Right lobe of liver (tissue), 6 donors: ENCODE data around the gene STX7. TPM values are rescaled to one million over a fixed set of nuclear protein-coding genes. Genes with fewer than 3 reads are reported as not detected.

Experiments
- ATAC-seq, 4 donors: fragments of 200-7000 bp; cut with Tn5 transposase; one replicate each; pipeline ENCODE4 v1.9.1; 2020; ENCODE audit warnings: mild to moderate bottlenecking in 4 of 4, moderate library complexity in 4 of 4
- DNase-seq, 3 donors: peaks; one replicate each; pipeline ENCODE4 v3.0.0-alpha.2; 2020
- H3K27ac ChIP-seq, 3 donors: fragments of 200-600 bp; one replicate each; pipeline ENCODE4 v1.8.0; 2022
- H3K27me3 ChIP-seq, 2 donors: fragments of 200-600 bp; one replicate each; pipeline ENCODE4 v1.8.0; 2022
- H3K36me3 ChIP-seq, 4 donors: fragments of 200-600 bp; sonication (generic) in 1 of 4; one replicate each; pipeline versions ENCODE4 v1.5.1 to v1.8.0; 2017 to 2022; ENCODE audit warnings: control low read depth in 1 of 4
- H3K4me1 ChIP-seq, 4 donors: fragments of 200-600 bp; sonication (generic) in 1 of 4; one replicate each; pipeline versions ENCODE4 v1.5.1 to v1.8.0; 2017 to 2022; ENCODE audit warnings: control low read depth in 1 of 4
- H3K4me3 ChIP-seq, 3 donors: fragments of 200-600 bp; one replicate each; pipeline ENCODE4 v1.8.0; 2022
- H3K9me3 ChIP-seq, 4 donors: fragments of 200-600 bp; sonication (generic) in 1 of 4; one replicate each; pipeline versions ENCODE4 v1.5.1 to v1.8.0; 2017 to 2022; ENCODE audit warnings: control low read depth in 1 of 4
- POLR2A ChIP-seq: fragments of 450-650 bp; IDR thresholded peaks from one replicate; pipeline ENCODE4 v1.6.1; 2017; ENCODE audit warnings: antibody characterized with exemption, mild to moderate bottlenecking
- WGBS: methylation state at CpG from one replicate; pipeline ENCODE4 v1.1.6; 2018; ENCODE audit warnings: low coverage, low lambda C conversion rate; ENCODE audit not compliant: insufficient coverage; ENCODE audit errors: missing lambda C conversion rate; 5-methylcytosine and 5-hydroxymethylcytosine counted together
- intact Hi-C, 2 donors: fragments of 100-400 bp; cut with DNase I; formaldehyde crosslinking; loops; one replicate each; pipeline versions ENCODE4 v1.11.2 to v1.14.1; 2022
- total RNA-seq, 6 experiments: library from RNA; depleted of rRNA in 2 of 6; stranded (reverse); fragments of >200 nt in 2 of 6; fragmentation: NEBNext Ultra II Directional in 3 of 6; extraction: Animal tissue kit (Norgen Biotek cat#: 25700) in 3 of 6; gene quantifications; one replicate each; pipeline versions ENCODE4 v1.1.0 to v1.2.4, GENCODE V29; 2016 to 2023
- TF ChIP-seq, protein P1 (sequence below), 4 donors: fragments of 200-600 bp in 3 of 4; fragments of 450-650 bp in 1 of 4; IDR thresholded peaks; one replicate each; pipeline versions ENCODE4 v1.5.1 to v1.8.0; 2016 to 2022; ENCODE audit warnings: antibody characterized with exemption in 4 of 4, mild to moderate bottlenecking in 2 of 4
- donor health status: DM: no; HTN: yes; CAD: no.
- donor health status: DM: no; HTN: no; CAD: no.
- donor health status: DM: no; HTN: no; CAD: no.
- donor health status: DM: no; HTN: yes; CAD: no.
- donor health status: DM: no; HTN: yes; CAD: no.

Gene STX7
- total RNA-seq, 6 experiments from 2014 or later, result 14.9 to 28.5 (median 17.0) TPM

DNA sequence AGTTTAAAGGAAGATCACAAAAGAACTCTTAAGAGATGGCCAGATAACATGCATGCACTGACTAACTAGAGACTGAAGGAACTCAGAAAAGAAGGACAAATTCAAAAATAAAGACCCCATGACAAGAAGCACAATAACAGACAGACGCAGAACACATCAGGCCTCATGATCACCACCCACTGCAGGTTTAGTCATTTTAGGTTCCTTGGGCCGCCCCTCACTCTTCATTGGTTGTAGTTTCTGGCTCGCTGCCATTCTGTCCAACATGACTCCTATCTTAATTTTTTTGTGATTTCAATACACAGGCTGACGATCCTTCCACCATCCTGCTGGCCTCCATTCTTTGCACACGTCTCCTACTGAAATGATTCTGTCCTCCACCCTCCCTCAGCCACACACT lies 21.6 kb downstream of the STX7 start:
- Histone ChIP-seq H3K36me3 (no peaks in the 10 kb centered on the region), H3K27ac (no peak overlapping the region), H3K9me3 (no peaks in the 10 kb centered on the region), H3K4me3 (no peak overlapping the region), H3K27me3 (no peaks in the 10 kb centered on the region), H3K4me1 (no peaks in the 10 kb centered on the region)
- no peak for DNase-seq
- intact Hi-C loops, result no loop called here
- 88% methylated on average over 5 of the region's 5 CpGs for WGBS
- TF ChIP-seq POLR2A, result no peak
- TF ChIP-seq, protein P1, sequence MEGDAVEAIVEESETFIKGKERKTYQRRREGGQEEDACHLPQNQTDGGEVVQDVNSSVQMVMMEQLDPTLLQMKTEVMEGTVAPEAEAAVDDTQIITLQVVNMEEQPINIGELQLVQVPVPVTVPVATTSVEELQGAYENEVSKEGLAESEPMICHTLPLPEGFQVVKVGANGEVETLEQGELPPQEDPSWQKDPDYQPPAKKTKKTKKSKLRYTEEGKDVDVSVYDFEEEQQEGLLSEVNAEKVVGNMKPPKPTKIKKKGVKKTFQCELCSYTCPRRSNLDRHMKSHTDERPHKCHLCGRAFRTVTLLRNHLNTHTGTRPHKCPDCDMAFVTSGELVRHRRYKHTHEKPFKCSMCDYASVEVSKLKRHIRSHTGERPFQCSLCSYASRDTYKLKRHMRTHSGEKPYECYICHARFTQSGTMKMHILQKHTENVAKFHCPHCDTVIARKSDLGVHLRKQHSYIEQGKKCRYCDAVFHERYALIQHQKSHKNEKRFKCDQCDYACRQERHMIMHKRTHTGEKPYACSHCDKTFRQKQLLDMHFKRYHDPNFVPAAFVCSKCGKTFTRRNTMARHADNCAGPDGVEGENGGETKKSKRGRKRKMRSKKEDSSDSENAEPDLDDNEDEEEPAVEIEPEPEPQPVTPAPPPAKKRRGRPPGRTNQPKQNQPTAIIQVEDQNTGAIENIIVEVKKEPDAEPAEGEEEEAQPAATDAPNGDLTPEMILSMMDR (IDR thresholded peaks at IDR 0.05), result no peak
- no peak for ATAC-seq

DNA sequence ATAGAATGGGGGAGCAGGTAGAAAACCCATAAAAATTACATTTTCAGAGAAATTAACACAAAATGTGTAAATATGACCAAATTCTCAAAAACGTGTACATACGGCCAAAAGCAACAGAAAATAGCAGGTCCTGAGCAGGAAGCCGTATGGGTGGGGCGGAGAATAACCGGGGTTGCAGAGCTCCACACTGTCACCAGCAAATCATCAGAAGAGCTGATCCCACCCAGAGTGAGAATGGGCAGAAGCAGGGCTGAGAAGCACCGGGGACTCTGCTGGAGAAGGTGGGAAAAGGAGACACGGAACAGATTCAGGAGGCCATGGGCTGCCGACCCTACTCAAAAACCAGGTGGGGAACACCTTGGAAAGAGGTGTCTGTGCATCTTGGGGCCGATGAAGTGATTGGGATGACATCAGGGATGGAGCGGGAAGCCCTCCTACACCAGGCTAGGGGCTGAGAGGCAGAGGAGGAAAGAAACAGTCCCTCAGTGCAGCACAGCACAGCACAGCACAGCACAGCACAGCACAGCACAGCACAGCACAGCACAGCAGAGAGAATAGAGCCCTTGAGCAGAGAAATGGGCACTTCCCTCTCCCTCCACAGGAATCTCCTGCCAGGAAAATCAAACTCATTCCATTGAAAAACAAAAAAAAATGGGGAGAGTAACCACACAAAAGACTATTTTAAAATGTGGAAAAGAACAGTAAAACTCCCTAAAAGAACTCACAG lies 22.3 kb downstream of the STX7 start:
- intact Hi-C loops, result no loop called here
- TF ChIP-seq POLR2A, result no peak
- TF ChIP-seq, protein P1 (IDR thresholded peaks at IDR 0.05), result no peak
- H3K36me3 ChIP-seq, result no peaks in the 10 kb centered on the region
- peak overlapping the region in 2 of 3 donors; percentile 11 to 24 for H3K27ac ChIP-seq
- 59% methylated on average over 10 of the region's 10 CpGs for WGBS
- H3K4me1 ChIP-seq, result no peaks in the 10 kb centered on the region
- H3K4me3 ChIP-seq, result no peak overlapping the region
- ATAC-seq (peak; percentile 25 to 50 (median 46)), DNase-seq (no peak)
- no peaks in the 10 kb centered on the region for H3K27me3 ChIP-seq
- H3K9me3 ChIP-seq, result no peaks in the 10 kb centered on the region

DNA sequence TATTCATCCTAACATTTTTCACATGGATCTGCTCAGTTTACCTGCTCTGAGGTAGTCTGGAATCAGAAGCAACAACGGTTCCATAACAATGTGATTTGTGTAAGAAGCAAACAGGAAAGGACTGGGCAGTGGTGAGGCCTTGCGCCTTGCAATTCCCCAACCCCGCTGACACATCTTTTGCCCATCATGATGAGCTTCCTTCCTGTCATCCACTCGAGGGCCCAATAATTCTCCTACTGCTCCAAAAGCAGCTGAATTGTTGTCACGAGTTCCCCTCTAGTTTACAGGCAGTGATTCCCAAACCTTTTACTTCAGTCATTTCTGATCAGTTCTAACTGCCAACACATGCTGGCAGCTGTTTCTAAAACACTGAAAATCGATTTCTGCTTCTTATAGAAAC lies 22.9 kb downstream of the STX7 start:
- no peak for DNase-seq
- H3K27me3 ChIP-seq, result no peaks in the 10 kb centered on the region
- no peak overlapping the region for H3K4me3 ChIP-seq
- WGBS, result 49% methylated on average over 6 of the region's 6 CpGs
- H3K36me3 ChIP-seq, result no peaks in the 10 kb centered on the region
- no peaks in the 10 kb centered on the region for H3K9me3 ChIP-seq
- H3K27ac ChIP-seq, result peak overlapping the region in 2 of 3 donors; percentile 11 to 24
- intact Hi-C loops, result no loop called here
- no peaks in the 10 kb centered on the region for H3K4me1 ChIP-seq
- ATAC-seq, result peak; percentile 61 to 88 (median 82)
- TF ChIP-seq, protein P1 (IDR thresholded peaks at IDR 0.05), result no peak
- TF ChIP-seq POLR2A, result no peak

DNA sequence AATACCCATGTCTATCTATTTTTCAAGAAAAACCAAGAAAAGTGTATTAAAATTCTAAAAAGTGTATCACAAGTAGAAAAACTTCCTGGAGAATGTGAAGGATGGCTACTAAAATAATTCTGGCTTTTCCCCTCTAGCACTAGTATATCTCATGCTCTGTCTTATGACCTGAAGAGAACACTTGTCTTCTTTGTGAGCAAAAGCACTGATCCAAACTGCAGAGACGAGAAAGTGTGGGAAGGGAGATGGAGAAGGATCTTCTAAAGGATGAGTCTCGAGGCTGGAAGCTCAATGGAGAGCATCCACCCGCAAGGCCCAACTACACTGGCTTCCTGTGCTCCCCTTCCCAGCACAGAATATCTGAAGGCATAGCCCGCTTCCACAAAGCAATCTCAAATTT lies 23.5 kb downstream of the STX7 start:
- intact Hi-C loops, result no loop called here
- ATAC-seq, result no peak
- Histone ChIP-seq H3K36me3 (no peaks in the 10 kb centered on the region), H3K4me3 (no peak overlapping the region), H3K4me1 (no peaks in the 10 kb centered on the region), H3K27me3 (no peaks in the 10 kb centered on the region), H3K9me3 (no peaks in the 10 kb centered on the region), H3K27ac (no peak overlapping the region)
- no peak for DNase-seq
- WGBS, result 73% methylated on average over 4 of the region's 4 CpGs
- TF ChIP-seq POLR2A, result no peak
- TF ChIP-seq, protein P1 (IDR thresholded peaks at IDR 0.05), result no peak
